ENCODE results near the gene MIPEP. TPM values are rescaled to one million over a fixed set of nuclear protein-coding genes. Genes with fewer than 3 reads are reported as not detected.
"Not testable (repeated sequence)": the region's sequence is repeated elsewhere in the genome, so short reads cannot be mapped to it uniquely, and the experiment has no call there.

Gene MIPEP
- total RNA-seq, 2 experiments from 2014 or later, result 8.6 to 8.8 TPM

DNA sequence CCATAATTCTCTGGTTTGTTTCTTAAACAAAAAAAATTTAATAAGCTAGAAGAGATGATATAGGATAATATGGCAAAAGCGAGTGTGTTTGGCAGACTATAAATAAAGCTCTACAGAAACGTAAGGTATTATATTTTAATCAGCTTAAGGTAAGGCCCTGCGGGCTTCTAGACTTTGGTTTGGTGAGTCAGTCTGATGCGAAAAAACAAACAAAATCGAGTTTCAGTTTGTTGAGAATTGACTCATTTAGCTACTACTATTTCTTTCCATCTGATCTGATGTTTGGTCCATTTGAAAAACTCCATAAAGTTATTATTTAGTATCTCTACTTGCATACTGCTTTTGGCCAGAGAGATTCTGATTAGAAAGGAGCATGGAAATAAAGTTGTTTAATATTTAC, 138.0 kb downstream of the MIPEP start:
- ChIA-PET CTCF (interaction anchor here (1.1 to 1.5 kb wide), 3 partner anchors 8 to 122 kb away, joined by 3 to 5 read pairs (median 4); no protein-coding TSS in a partner anchor), POLR2A (interaction anchor here (0.8 to 1.3 kb wide), 3 partner anchors 12 to 49 kb away, joined by 3 to 5 read pairs (median 3); no protein-coding TSS in a partner anchor)
- Mint-ChIP-seq H3K36me3 (ENCODE audit: low read depth) (no peaks in the 10 kb centered on the region), H3K4me3 (no peak overlapping the region), H3K27me3 (peaks cover 9% of the 10 kb centered on the region), H3K9me3 (no peaks in the 10 kb centered on the region), H3K27ac (peak overlapping the region; percentile 59), H3K4me1 (peaks cover 43% of the 10 kb centered on the region)
- no peak for DNase-seq

GRCh38 chr13:23750383-23751121, 138.6 kb downstream of the MIPEP start:
- Mint-ChIP-seq H3K9me3 (no peaks in the 10 kb centered on the region), H3K4me3 (no peak overlapping the region), H3K4me1 (peaks cover 43% of the 10 kb centered on the region), H3K27me3 (peaks cover 9% of the 10 kb centered on the region), H3K36me3 (ENCODE audit: low read depth) (no peaks in the 10 kb centered on the region), H3K27ac (peak overlapping the region; percentile 59)
- CTCF ChIA-PET, result interaction anchor here (1.1 to 1.5 kb wide), 3 partner anchors 8 to 122 kb away, joined by 3 to 5 read pairs (median 4); no protein-coding TSS in a partner anchor
- POLR2A ChIA-PET, result interaction anchor here (0.8 to 1.3 kb wide), 3 partner anchors 12 to 50 kb away, joined by 3 to 5 read pairs (median 3); no protein-coding TSS in a partner anchor
- peak; percentile 23 for DNase-seq

DNA sequence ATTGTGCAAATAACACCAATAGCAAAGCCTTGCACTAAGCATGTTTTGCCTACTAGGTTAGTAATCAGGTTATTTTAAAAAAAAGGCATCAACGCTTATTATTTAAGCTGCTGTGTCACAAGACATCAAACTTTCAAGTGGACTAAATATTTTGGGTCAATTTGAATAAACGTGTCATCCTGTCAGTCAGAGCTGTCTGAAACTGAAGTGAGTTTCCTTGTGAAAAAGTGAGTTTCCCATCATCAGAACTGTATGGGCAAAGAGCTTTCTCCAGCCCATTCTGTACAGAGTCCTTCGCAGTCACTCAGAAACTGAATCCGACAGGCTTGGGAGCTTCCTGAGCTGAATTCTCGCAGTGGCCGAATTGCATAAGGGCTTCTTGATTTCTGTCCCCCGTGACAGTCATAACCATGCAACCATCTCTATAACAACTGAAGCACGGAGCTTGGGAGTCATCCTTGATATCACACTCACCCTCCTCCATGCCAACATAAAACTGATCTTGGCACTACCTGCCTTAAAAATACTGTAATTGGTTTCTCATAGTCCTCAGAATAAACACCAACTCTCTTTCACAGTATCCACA, 139.8 kb downstream of the MIPEP start:
- POLR2A ChIA-PET, result no interaction called here
- DNase-seq, result no peak
- Mint-ChIP-seq H3K9me3 (no peaks in the 10 kb centered on the region), H3K4me1 (peaks cover 36% of the 10 kb centered on the region), H3K27ac (no peak overlapping the region), H3K27me3 (peaks cover 9% of the 10 kb centered on the region), H3K4me3 (no peak overlapping the region), H3K36me3 (ENCODE audit: low read depth) (no peaks in the 10 kb centered on the region)
- CTCF ChIA-PET, result no interaction called here

GRCh38 chr13:23748109-23748990, 140.8 kb downstream of the MIPEP start:
- Mint-ChIP-seq H3K4me1 (peaks cover 38% of the 10 kb centered on the region), H3K9me3 (no peaks in the 10 kb centered on the region), H3K27me3 (peaks cover 9% of the 10 kb centered on the region), H3K27ac (no peak overlapping the region), H3K36me3 (ENCODE audit: low read depth) (no peaks in the 10 kb centered on the region), H3K4me3 (no peak overlapping the region)
- ChIA-PET POLR2A (no interaction called here), CTCF (no interaction called here)
- DNase-seq, result no peak

DNA sequence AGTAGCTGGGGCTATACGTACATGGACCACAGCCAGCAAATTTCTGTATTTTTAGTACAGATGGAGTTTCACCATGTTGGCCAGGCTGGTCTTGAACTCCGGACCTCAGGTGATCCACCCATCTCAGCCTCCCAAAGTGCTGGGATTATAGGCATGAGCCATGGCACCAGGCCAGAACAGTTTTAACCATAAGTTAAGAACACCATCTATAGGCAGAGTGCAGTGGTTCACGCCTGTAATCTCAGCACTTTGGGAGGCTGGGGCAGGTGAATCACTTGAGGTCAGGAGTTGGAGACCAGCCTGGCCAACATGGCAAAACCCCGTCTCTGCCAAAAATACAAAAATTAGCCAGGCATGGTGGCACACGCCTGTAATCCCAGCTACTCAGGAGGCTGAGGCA, 143.1 kb downstream of the MIPEP start:
- H3K4me3 Mint-ChIP-seq; H3K27ac Mint-ChIP-seq; POLR2A ChIA-PET; DNase-seq; H3K36me3 Mint-ChIP-seq (ENCODE audit: low read depth); H3K9me3 Mint-ChIP-seq; H3K27me3 Mint-ChIP-seq: not testable (repeated sequence)
- H3K4me1 Mint-ChIP-seq, result peaks cover 34% of the 10 kb centered on the region
- CTCF ChIA-PET, result interaction anchor here (1.0 kb wide), 1 partner anchor 61 kb away, joined by 3 read pairs; no protein-coding TSS in a partner anchor

DNA sequence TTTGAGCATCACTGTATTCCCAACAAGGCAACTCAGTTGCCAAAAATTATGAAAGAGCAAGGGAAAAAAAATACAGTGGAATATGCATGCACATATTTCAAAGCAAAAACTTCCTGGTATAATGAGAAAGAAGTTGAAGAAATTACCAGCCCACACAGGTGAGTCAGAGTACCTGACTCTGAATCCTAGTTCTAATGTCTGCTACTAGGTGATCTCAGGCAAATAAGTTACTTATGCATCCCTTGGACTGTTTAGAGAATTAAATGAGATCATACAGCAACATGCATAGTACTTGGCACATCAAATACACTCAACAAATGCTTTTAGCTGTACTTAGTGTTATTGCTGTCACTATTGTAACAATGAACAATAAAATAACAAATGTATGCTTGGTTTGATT, 144.9 kb downstream of the MIPEP start:
- peaks cover 30% of the 10 kb centered on the region for H3K4me1 Mint-ChIP-seq
- ChIA-PET POLR2A (interaction anchor here (1.0 kb wide), 1 partner anchor 11 kb away, joined by 3 read pairs; no protein-coding TSS in a partner anchor), CTCF (no interaction called here)
- H3K27me3 Mint-ChIP-seq, result peaks cover 5% of the 10 kb centered on the region
- no peak overlapping the region for H3K4me3 Mint-ChIP-seq
- H3K36me3 Mint-ChIP-seq (ENCODE audit: low read depth), result no peaks in the 10 kb centered on the region
- H3K9me3 Mint-ChIP-seq, result no peaks in the 10 kb centered on the region
- no peak overlapping the region for H3K27ac Mint-ChIP-seq
- DNase-seq, result no peak

DNA sequence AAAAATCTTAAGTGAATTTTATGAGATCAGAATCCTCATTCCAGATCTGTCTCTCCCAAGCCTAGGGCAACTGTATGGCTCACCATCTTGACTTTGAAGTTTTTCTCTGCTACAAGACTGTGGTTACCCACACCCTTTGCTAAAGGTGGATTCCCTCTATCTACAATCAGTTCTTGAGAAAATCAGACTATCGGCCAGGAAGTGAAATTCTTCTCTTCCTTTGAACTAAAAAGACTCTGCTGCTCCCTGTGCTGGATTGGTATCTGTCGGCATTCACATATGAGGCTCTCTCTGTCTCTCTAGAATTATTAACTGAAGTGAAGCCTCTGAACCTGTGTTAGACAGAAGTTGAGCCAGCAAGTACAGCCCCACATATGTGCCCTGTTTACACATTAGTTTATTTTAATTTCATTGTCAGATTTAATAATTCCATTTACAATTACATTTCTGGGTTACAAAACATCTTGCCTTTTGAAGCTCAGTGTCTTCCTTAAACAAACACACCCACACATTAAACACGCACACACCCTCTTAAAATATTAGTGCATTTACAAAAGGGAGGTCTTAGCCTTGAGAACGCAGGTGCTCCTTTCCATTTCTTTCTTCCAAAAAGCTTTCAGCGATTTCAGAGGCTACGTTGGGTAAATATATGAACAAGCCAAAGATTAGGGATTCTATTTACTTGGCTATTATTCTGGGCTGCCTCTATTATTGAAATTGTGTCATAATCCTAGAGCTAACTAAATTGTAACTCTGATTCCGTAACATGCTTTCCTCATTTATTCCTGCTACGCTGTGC, 145.7 kb downstream of the MIPEP start:
- ChIA-PET POLR2A (interaction anchor here (1.0 kb wide), 1 partner anchor 11 kb away, joined by 3 read pairs; no protein-coding TSS in a partner anchor), CTCF (interaction anchor here (1.2 kb wide), 1 partner anchor 8 kb away, joined by 3 read pairs; no protein-coding TSS in a partner anchor)
- H3K9me3 Mint-ChIP-seq, result no peaks in the 10 kb centered on the region
- H3K4me1 Mint-ChIP-seq, result peaks cover 32% of the 10 kb centered on the region
- no peak overlapping the region for H3K27ac Mint-ChIP-seq
- no peak overlapping the region for H3K4me3 Mint-ChIP-seq
- no peak for DNase-seq
- no peaks in the 10 kb centered on the region for H3K36me3 Mint-ChIP-seq (ENCODE audit: low read depth)
- peaks cover 5% of the 10 kb centered on the region for H3K27me3 Mint-ChIP-seq

DNA sequence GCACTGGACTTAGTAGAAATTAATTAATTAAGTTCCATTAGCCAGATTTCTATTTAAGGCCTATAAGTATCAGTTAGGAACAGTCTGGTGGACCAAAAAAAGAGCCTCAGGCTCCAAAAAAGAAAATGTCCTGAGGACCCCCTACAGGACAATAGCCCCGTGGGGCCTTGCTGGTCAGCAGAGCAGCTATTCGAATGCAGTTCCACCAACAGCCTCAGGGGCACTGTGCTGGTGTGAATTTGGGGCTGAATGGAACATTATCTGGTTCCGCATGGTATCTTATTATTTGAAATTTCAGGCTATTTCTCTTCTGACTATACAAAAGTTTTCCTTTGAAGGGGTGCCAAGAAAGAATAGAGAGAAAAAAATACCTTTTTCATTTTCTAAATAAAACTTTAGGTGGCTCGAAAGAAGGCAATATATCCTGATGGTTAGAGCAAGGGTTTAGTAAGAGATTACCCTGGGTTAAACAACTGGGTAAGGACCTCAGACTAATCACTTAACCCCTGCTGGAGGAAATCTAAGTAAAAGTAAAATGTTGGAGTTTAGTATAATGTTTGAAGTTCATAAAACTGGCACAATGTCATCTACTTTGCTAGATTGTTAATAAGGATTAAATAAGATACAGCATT, 147.2 kb downstream of the MIPEP start:
- Mint-ChIP-seq H3K27ac (no peak overlapping the region), H3K9me3 (no peaks in the 10 kb centered on the region), H3K4me3 (no peak overlapping the region), H3K27me3 (peaks cover 2% of the 10 kb centered on the region), H3K36me3 (ENCODE audit: low read depth) (no peaks in the 10 kb centered on the region), H3K4me1 (peaks cover 32% of the 10 kb centered on the region)
- ChIA-PET CTCF (interaction anchor here (0.8 kb wide), 1 partner anchor 9 kb away, joined by 5 read pairs; no protein-coding TSS in a partner anchor), POLR2A (no interaction called here)
- no peak for DNase-seq

DNA sequence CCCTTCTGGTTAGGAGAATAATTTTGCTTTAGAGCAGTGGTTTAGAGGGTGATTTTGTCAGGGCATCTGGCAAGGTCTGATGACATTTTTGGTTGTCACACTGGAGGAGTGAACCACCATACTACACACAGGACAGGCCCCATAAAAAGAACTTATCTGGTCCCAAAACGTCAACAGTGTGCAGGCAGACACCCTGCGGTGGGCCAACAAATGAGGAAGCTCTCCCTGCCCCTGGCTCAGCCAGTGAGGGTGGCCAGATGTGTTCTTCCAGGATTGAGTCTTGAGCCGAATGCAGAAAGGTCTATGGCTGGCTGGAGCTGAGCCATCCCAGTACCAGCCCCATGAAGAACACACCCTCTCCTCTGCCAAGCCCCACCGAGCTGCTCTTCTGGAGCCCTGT, 149.2 kb downstream of the MIPEP start:
- POLR2A ChIA-PET, result no interaction called here
- Mint-ChIP-seq H3K4me1 (peaks cover 32% of the 10 kb centered on the region), H3K4me3 (no peak overlapping the region), H3K36me3 (ENCODE audit: low read depth) (no peaks in the 10 kb centered on the region), H3K9me3 (no peaks in the 10 kb centered on the region), H3K27ac (no peak overlapping the region), H3K27me3 (no peaks in the 10 kb centered on the region)
- CTCF ChIA-PET, result interaction anchor here (0.7 kb wide), 2 partner anchors 417 to 1048 kb away, joined by 3 read pairs; no protein-coding TSS in a partner anchor
- no peak for DNase-seq

- H3K36me3 Mint-ChIP-seq (ENCODE audit: low read depth), result no peaks in the 10 kb centered on the region
- ChIA-PET POLR2A (interaction anchor here (1.2 kb wide), 1 partner anchor 12 kb away, joined by 3 read pairs; no protein-coding TSS in a partner anchor), CTCF (interaction anchor here (0.7 kb wide), 1 partner anchor 418 kb away, joined by 3 read pairs; no protein-coding TSS in a partner anchor)
- H3K4me1 Mint-ChIP-seq, result peaks cover 31% of the 10 kb centered on the region
- no peaks in the 10 kb centered on the region for H3K27me3 Mint-ChIP-seq
- no peak for DNase-seq
- no peak overlapping the region for H3K4me3 Mint-ChIP-seq
- H3K27ac Mint-ChIP-seq, result no peak overlapping the region
- no peaks in the 10 kb centered on the region for H3K9me3 Mint-ChIP-seq
These were observed 149.6 kb downstream of the MIPEP start for GRCh38 chr13:23739596-23739995.

- no peaks in the 10 kb centered on the region for H3K9me3 Mint-ChIP-seq
- no peak for DNase-seq
- no peak overlapping the region for H3K4me3 Mint-ChIP-seq
- CTCF ChIA-PET, result no interaction called here
- H3K27me3 Mint-ChIP-seq, result no peaks in the 10 kb centered on the region
- POLR2A ChIA-PET, result no interaction called here
- H3K36me3 Mint-ChIP-seq (ENCODE audit: low read depth), result no peaks in the 10 kb centered on the region
- H3K27ac Mint-ChIP-seq, result no peak overlapping the region
- H3K4me1 Mint-ChIP-seq, result peaks cover 7% of the 10 kb centered on the region
These were observed 152.7 kb downstream of the MIPEP start for GRCh38 chr13:23736541-23736940.

GRCh38 chr13:23735329-23735728, 153.9 kb downstream of the MIPEP start:
- Mint-ChIP-seq H3K4me3 (no peak overlapping the region), H3K36me3 (ENCODE audit: low read depth) (no peaks in the 10 kb centered on the region), H3K9me3 (no peaks in the 10 kb centered on the region), H3K4me1 (peaks cover 6% of the 10 kb centered on the region), H3K27me3 (no peaks in the 10 kb centered on the region), H3K27ac (no peak overlapping the region)
- CTCF ChIA-PET, result no interaction called here
- POLR2A ChIA-PET, result no interaction called here
- DNase-seq, result no peak
